Tibial nerve (tissue), 4 donors: ENCODE data around the gene FAM162A. TPM values are rescaled to one million over a fixed set of nuclear protein-coding genes. Genes with fewer than 3 reads are reported as not detected.
"Not testable (repeated sequence)": the region's sequence is repeated elsewhere in the genome, so short reads cannot be mapped to it uniquely, and the experiment has no call there.

Source experiments
- DNase-seq, 2 donors: peaks; one replicate each; pipeline ENCODE4 v3.0.0-alpha.2; 2019; ENCODE audit warnings: low spot score in 2 of 2
- H3K27ac ChIP-seq, 4 donors: fragments of 200-600 bp; sonication (generic) in 3 of 4; one replicate each; pipeline ENCODE4 v1.5.1; 2017 to 2019; ENCODE audit warnings: mild to moderate bottlenecking in 1 of 4
- H3K27me3 ChIP-seq, 2 donors: fragments of 200-600 bp; sonication (generic) in 1 of 2; one replicate each; pipeline versions ENCODE4 v1.5.1 to v1.6.0; 2017 to 2019
- H3K36me3 ChIP-seq, 3 donors: fragments of 200-600 bp; sonication (generic); one replicate each; pipeline ENCODE4 v1.5.1; 2018 to 2019
- H3K4me1 ChIP-seq, 4 donors: fragments of 200-600 bp; sonication (generic) in 3 of 4; one replicate each; pipeline ENCODE4 v1.5.1; 2017 to 2019
- H3K4me3 ChIP-seq, 4 donors: fragments of 200-600 bp; sonication (generic) in 3 of 4; one replicate each; pipeline ENCODE4 v1.5.1; 2017 to 2019; ENCODE audit warnings: mild to moderate bottlenecking in 1 of 4, moderate library complexity in 1 of 4
- H3K9me3 ChIP-seq, 4 donors: fragments of 200-600 bp; sonication (generic) in 3 of 4; one replicate each; pipeline ENCODE4 v1.5.1; 2017 to 2019
- EP300 ChIP-seq, 2 donors: sonication (generic); formaldehyde crosslinking; IDR thresholded peaks; one replicate each; pipeline ENCODE4 v1.6.1; 2017; ENCODE audit warnings: antibody characterized with exemption in 2 of 2, mild to moderate bottlenecking in 1 of 2
- POLR2A ChIP-seq, 2 donors: fragments of 450-650 bp; IDR thresholded peaks; one replicate each; pipeline ENCODE4 v1.6.1; 2017; ENCODE audit warnings: antibody characterized with exemption in 2 of 2, mild to moderate bottlenecking in 2 of 2, moderate library complexity in 2 of 2
- WGBS, 2 donors: methylation state at CpG; one replicate each; pipeline ENCODE4 v1.1.5; 2018; 5-methylcytosine and 5-hydroxymethylcytosine counted together
- total RNA-seq, 4 donors: library from RNA; depleted of rRNA; stranded (reverse); fragments of >200 nt; gene quantifications; one replicate each; pipeline ENCODE4 v1.1.0, GENCODE V29; 2016
- TF ChIP-seq, protein P1 (sequence below), 5 experiments: fragments of 200-600 bp in 3 of 5; fragments of 450-650 bp in 2 of 5; sonication (generic) in 3 of 5; IDR thresholded peaks; one replicate each; pipeline ENCODE4 v1.5.1; 2016 to 2019; ENCODE audit warnings: antibody characterized with exemption in 5 of 5, mild to moderate bottlenecking in 3 of 5, moderate library complexity in 2 of 5

The FAM162A gene
- total RNA-seq, 4 donors from 2014 or later = 13.2 to 23.1 (median 17.8) TPM

DNA sequence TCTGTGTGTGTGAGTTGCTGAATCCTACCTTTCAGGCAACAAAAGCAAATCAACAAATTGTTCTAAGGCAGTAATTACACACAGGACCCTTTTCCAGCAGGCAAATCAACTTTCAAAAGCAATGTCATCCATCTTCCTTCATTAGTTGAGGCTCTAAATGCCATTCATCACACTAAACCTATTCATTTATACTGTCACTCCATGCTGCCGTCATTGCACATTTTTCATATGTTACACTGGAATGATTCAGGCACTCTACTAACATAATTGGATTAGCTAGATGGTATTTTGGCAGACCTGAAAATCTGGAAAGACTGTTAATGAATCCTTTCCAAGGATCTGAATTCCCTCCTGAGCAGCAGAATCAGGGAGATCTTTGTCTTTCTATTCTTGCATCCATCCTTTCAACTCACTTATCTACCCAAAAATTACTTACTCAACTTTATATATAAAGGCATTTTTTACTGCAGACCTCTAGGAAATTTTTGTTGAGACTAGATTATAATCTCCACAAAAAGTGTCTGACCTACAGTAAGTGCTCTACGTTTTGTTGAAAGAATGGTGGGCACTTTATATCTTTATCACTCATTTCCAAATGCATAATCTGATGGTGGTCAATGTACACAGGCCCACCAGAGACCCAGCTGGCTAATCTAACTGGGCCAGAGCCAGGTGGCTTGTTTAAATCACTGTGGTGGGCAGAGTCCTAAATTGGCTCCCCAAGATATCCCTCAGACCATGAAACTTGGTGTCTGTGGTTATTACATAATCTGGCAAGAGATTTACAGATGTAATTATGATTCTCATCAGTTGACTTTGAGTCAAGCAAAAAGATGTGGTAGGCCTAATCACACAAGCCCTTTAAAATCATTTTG, 25.9 kb upstream of the FAM162A start:
- Histone ChIP-seq H3K4me3 (no peak overlapping the region), H3K27me3 (no peaks in the 10 kb centered on the region), H3K9me3 (no peaks in the 10 kb centered on the region), H3K4me1 (no peaks in the 10 kb centered on the region), H3K27ac (no peak overlapping the region), H3K36me3 (peaks cover 0 to 39% (median 0%) of the 10 kb centered on the region in 3 donors)
- TF ChIP-seq POLR2A (IDR thresholded peaks at IDR 0.05) (no peak), EP300 (IDR thresholded peaks at IDR 0.05) (no peak)
- TF ChIP-seq, protein P1, sequence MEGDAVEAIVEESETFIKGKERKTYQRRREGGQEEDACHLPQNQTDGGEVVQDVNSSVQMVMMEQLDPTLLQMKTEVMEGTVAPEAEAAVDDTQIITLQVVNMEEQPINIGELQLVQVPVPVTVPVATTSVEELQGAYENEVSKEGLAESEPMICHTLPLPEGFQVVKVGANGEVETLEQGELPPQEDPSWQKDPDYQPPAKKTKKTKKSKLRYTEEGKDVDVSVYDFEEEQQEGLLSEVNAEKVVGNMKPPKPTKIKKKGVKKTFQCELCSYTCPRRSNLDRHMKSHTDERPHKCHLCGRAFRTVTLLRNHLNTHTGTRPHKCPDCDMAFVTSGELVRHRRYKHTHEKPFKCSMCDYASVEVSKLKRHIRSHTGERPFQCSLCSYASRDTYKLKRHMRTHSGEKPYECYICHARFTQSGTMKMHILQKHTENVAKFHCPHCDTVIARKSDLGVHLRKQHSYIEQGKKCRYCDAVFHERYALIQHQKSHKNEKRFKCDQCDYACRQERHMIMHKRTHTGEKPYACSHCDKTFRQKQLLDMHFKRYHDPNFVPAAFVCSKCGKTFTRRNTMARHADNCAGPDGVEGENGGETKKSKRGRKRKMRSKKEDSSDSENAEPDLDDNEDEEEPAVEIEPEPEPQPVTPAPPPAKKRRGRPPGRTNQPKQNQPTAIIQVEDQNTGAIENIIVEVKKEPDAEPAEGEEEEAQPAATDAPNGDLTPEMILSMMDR (IDR thresholded peaks at IDR 0.05) = no peak
- 58 to 76% methylated on average over 2 of the region's 2 CpGs for WGBS, 2 donors
- no peak for DNase-seq

DNA sequence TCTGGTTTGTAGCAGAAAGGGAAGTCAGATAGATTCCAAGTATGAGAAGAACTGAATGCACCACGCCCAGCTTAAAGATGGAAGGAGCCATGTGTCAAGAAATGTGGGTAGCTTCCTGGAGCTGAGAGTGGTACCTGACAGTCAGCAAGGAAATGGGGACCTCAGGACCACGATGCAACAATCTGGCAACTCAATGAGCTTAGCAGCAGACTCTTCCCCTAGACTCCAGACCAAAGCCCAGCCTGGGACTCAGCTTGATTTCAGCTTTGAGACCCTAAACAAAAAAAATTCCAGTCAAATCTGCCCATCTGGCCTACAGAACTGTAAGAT, 25.3 kb upstream of the FAM162A start:
- H3K27me3 ChIP-seq = no peaks in the 10 kb centered on the region
- DNase-seq = no peak
- H3K27ac ChIP-seq = no peak overlapping the region
- H3K4me1 ChIP-seq = no peaks in the 10 kb centered on the region
- TF ChIP-seq POLR2A (IDR thresholded peaks at IDR 0.05) (no peak), EP300 (IDR thresholded peaks at IDR 0.05) (no peak)
- TF ChIP-seq, protein P1 (IDR thresholded peaks at IDR 0.05) = no peak
- peaks cover 0 to 45% (median 0%) of the 10 kb centered on the region in 3 donors for H3K36me3 ChIP-seq
- no peaks in the 10 kb centered on the region for H3K9me3 ChIP-seq
- H3K4me3 ChIP-seq = no peak overlapping the region
- 83 to 94% methylated on average over 2 of the region's 2 CpGs for WGBS, 2 donors

DNA sequence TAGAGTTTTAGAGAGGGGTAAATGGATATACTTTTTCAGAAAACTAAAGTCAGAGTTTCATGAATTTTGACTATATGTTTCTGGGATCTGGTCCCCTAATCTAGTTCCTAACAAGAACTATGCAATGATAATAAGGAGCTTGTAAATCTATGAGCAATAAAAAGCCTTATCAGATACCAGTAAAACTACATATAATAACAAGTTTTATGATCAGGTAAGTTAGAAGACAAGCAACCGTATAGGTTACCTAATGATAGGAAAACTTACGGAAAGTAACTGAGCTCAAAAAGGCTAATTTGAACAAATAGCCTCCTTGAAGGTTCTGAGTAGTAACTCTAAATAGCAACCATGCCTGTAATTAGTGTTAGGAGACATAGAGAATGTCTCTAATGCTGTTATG, 22.0 kb upstream of the FAM162A start:
- H3K27me3 ChIP-seq = no peaks in the 10 kb centered on the region
- 91 to 94% methylated on average over 2 of the region's 2 CpGs for WGBS, 2 donors
- H3K4me3 ChIP-seq = no peak overlapping the region
- TF ChIP-seq EP300 (IDR thresholded peaks at IDR 0.05) (no peak), POLR2A (IDR thresholded peaks at IDR 0.05) (no peak)
- TF ChIP-seq, protein P1 (IDR thresholded peaks at IDR 0.05) = no peak
- DNase-seq = no peak
- H3K4me1 ChIP-seq = no peaks in the 10 kb centered on the region
- H3K9me3 ChIP-seq = no peaks in the 10 kb centered on the region
- H3K27ac ChIP-seq = no peak overlapping the region
- H3K36me3 ChIP-seq = peaks cover 0 to 67% (median 0%) of the 10 kb centered on the region in 3 donors

DNA sequence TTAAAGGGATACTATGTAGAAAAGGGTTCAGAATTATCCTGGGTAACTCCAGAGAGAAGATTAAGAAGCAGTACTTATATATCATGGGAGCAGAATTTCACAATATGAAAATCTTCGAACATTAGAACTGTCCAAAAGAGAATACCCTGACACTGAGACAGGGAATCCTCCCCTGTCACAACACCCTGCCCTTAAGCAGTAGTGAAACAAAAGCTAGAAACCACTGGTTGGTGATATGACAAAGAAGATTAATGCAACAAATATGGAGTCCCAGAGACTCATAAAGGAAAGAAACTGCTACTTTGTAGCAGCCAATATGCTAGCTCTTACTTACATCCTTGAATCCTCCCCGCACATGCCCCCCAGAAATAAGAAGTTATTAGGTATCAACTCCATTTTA, 19.5 kb upstream of the FAM162A start:
- 47 to 96% methylated on average over 2 of the region's 2 CpGs for WGBS, 2 donors
- no peaks in the 10 kb centered on the region for H3K4me1 ChIP-seq
- H3K36me3 ChIP-seq = peaks cover 0 to 71% (median 0%) of the 10 kb centered on the region in 3 donors

DNA sequence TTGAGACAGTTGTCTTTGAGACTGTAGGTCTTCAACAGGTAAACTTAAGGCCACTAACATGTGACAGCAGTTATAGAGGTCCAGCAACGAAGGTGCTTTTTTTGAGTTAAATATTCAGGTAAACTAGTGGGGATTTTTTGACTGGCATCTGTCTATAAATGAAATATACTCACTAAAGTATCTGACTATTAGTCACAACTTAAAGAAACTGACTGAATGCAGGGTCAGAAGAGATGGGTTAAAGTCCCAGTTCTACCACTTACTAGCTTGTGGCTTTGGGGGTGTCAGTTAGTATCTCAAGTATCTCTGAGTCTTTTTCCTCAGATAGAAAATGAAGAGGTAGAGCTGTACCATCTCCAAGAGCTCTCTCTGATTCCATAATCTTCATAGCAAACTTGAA, 18.9 kb upstream of the FAM162A start:
- DNase-seq = no peak
- Histone ChIP-seq H3K27me3 (no peaks in the 10 kb centered on the region), H3K9me3 (no peaks in the 10 kb centered on the region), H3K36me3 (peaks cover 0 to 77% (median 0%) of the 10 kb centered on the region in 3 donors), H3K4me3 (no peak overlapping the region), H3K4me1 (no peaks in the 10 kb centered on the region), H3K27ac (no peak overlapping the region)
- no peak for TF ChIP-seq EP300 (IDR thresholded peaks at IDR 0.05)
- 86 to 91% methylated on average over 1 of the region's 1 CpG for WGBS, 2 donors

More for the DNA sequence above, 19.5 kb upstream of the FAM162A start:
- H3K27me3 ChIP-seq = no peaks in the 10 kb centered on the region
- TF ChIP-seq EP300 (IDR thresholded peaks at IDR 0.05) (no peak), POLR2A (IDR thresholded peaks at IDR 0.05) (no peak)
- TF ChIP-seq, protein P1 (IDR thresholded peaks at IDR 0.05) = no peak
- no peak for DNase-seq
- no peak overlapping the region for H3K4me3 ChIP-seq
- no peaks in the 10 kb centered on the region for H3K9me3 ChIP-seq
- no peak overlapping the region for H3K27ac ChIP-seq

DNA sequence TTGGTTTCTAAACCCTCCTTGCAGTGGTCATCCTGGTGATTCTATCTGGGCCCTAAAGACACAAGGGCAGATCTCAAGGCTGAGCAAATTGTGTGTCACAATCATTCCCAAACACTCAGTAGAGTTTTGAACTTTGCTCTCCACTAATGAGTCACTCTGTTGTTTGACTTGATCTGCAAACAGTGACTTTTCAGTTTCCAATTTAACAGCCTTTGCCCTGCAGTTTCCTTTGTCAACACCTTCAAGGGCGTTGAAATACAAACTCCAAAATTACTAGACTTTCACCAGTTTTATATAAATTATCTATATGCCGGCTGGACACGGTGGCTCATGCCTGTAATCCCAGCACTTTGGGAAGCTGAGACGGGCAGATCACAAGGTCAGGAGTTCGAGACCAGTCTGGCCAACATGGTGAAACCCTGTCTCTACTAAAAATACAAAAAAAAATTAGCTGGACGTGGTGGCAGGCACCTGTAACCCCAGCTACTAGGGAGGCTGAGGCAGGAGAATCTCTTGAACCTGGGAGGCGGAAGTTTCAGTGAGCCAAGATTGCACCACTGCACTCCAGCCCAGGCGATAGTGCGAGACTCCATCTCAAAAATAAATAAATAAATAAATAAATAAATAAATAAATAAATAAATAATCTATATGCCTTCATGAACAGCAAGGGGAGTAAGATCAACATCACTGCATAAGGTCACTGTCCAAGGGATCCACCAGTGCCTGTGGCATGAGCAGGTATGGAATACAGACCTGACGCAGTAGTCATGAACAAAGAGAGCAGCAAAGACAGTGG, 18.2 kb upstream of the FAM162A start:
- 89 to 90% methylated on average over 10 of the region's 10 CpGs for WGBS, 2 donors
- H3K27me3 ChIP-seq, H3K4me1 ChIP-seq, DNase-seq, H3K27ac ChIP-seq, H3K9me3 ChIP-seq, H3K4me3 ChIP-seq: not testable (repeated sequence)
- peaks cover 0 to 82% (median 0%) of the 10 kb centered on the region in 3 donors for H3K36me3 ChIP-seq
